Measurements from ENCODE around the gene CTXN2. TPM values are rescaled to one million over a fixed set of nuclear protein-coding genes. Genes with fewer than 3 reads are reported as not detected.

CTXN2 gene
- total and polyA plus RNA-seq, 3 donors from 2014 or later: 0.25 to 1.6 (median 1.0) TPM

DNA sequence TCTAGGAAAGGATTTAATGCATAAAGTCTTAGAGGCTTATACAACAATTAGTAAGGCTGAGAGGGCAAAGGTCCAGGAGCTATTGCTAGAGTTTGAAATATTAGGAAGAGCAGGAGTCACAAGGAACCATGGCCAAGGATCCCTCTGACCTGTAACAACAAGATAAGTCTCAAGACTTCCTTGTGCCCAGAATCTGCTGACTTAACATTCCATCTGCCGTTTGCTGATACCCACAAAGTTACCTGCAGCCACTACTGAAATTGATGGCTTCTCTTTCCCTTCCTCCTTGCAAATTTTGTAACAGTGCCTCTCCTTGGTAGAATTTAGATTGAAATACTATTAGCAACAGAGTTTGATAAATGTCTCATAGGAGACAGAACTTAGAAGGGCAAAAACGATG is 8.7 kb upstream of the CTXN2 start:
- Histone ChIP-seq H3K9me3 (no peaks in the 10 kb centered on the region), H3K4me3 (no peak overlapping the region), H3K27me3 (no peaks in the 10 kb centered on the region), H3K4me1 (no peaks in the 10 kb centered on the region), H3K36me3 (ENCODE audit: low read depth, missing control alignments) (no peaks in the 10 kb centered on the region), H3K27ac (no peak overlapping the region)
- TF ChIP-seq, protein P1, sequence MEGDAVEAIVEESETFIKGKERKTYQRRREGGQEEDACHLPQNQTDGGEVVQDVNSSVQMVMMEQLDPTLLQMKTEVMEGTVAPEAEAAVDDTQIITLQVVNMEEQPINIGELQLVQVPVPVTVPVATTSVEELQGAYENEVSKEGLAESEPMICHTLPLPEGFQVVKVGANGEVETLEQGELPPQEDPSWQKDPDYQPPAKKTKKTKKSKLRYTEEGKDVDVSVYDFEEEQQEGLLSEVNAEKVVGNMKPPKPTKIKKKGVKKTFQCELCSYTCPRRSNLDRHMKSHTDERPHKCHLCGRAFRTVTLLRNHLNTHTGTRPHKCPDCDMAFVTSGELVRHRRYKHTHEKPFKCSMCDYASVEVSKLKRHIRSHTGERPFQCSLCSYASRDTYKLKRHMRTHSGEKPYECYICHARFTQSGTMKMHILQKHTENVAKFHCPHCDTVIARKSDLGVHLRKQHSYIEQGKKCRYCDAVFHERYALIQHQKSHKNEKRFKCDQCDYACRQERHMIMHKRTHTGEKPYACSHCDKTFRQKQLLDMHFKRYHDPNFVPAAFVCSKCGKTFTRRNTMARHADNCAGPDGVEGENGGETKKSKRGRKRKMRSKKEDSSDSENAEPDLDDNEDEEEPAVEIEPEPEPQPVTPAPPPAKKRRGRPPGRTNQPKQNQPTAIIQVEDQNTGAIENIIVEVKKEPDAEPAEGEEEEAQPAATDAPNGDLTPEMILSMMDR (IDR thresholded peaks at IDR 0.05): no peak
- no peak for TF ChIP-seq POLR2A (IDR thresholded peaks at IDR 0.05)
- no peak for DNase-seq
- WGBS, 2 donors: 53 to 59% methylated on average over 2 of the region's 2 CpGs
- intact Hi-C loops (cut with DNase I; ENCODE audit: low total_unique reads): no loop called here

DNA sequence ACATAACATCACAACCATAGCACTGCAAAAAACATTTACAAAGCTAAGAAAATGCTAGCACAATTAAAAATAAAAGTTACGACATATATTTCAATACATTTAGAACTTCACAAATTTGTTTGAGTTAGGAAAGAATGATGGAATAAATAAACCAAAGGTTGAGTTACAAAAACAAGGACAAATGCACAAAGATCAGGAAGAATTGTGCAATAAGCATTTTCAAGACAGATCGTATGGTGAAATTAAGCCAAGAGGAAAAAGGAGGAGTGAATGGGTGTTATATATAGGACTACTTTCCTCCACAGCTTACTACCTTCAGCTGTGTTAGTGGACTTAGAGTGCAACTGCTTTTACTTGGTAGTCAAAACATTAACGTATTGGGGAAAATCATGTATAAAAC is 5.9 kb upstream of the CTXN2 start:
- H3K27ac ChIP-seq: no peak overlapping the region
- no peaks in the 10 kb centered on the region for H3K27me3 ChIP-seq
- whole genome bisulfite sequencing, 2 donors: 83% methylated on average over 3 of the region's 3 CpGs
- no peak for TF ChIP-seq POLR2A (IDR thresholded peaks at IDR 0.05)
- TF ChIP-seq, protein P1 (IDR thresholded peaks at IDR 0.05): no peak
- intact Hi-C loops (cut with DNase I; ENCODE audit: low total_unique reads): no loop called here
- no peak for DNase-seq
- no peaks in the 10 kb centered on the region for H3K9me3 ChIP-seq
- H3K4me3 ChIP-seq: no peak overlapping the region
- no peaks in the 10 kb centered on the region for H3K36me3 ChIP-seq (ENCODE audit: low read depth, missing control alignments)
- no peaks in the 10 kb centered on the region for H3K4me1 ChIP-seq

DNA sequence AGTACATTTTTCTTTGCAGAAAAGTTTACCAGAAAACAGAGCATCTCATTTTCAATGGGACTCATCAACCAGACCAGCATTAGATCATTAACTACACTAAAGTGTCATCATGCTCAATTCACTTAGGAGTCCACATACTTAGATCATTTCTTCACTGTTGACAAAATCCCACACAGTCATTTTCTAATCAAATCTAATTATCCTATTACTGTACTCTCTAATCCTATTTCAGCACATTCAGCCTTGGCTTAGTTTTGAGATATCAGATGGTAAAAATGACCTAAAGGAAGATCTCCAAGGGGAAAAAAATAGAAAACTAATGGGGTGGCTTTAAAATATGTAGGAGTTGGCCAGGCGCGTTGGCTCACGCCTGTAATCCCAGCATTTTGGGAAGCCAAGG is 5.2 kb upstream of the CTXN2 start:
- no peaks in the 10 kb centered on the region for H3K36me3 ChIP-seq (ENCODE audit: low read depth, missing control alignments)
- 91 to 97% methylated on average over 3 of the region's 3 CpGs for WGBS, 2 donors
- H3K9me3 ChIP-seq: no peaks in the 10 kb centered on the region
- no peaks in the 10 kb centered on the region for H3K27me3 ChIP-seq
- no peak overlapping the region for H3K27ac ChIP-seq
- no peak for DNase-seq
- H3K4me1 ChIP-seq: no peaks in the 10 kb centered on the region
- intact Hi-C loops (cut with DNase I; ENCODE audit: low total_unique reads): no loop called here
- TF ChIP-seq POLR2A (IDR thresholded peaks at IDR 0.05): no peak
- TF ChIP-seq, protein P1 (IDR thresholded peaks at IDR 0.05): no peak
- H3K4me3 ChIP-seq: no peak overlapping the region

DNA sequence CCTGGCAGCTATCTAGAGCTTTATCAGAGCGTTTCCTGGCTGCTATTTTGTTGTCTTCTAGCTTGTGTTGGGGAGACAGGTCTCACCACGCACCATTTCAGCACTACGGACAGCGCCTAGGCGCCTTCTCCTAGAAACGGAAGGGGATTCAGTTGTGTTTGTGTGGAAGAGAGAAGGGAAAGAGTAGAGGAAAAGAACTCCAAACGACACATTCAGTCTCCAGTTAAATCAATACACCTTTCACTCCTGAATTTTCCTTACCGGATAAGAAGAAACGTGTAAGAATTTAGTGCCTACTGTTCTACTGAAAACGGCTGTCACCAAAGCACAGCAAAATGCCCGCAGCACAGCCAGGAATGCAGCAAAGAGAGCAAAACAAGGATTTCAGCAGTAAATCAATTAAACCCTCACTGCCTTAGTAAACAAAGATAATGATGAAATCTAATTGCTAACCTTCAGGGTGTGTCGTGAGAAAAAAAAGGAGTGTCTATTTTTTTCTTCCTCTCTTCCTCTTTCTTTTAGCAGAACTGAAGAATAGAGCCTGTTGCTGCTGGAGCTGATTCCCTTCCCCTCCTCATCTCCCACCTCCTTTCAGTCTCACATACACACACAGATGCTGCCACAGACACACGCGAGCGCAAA is 412 bp upstream of the CTXN2 start:
- H3K36me3 ChIP-seq (ENCODE audit: low read depth, missing control alignments): no peaks in the 10 kb centered on the region
- no peaks in the 10 kb centered on the region for H3K9me3 ChIP-seq
- DNase-seq: peak; percentile 78
- H3K4me3 ChIP-seq: no peak overlapping the region
- H3K4me1 ChIP-seq: no peaks in the 10 kb centered on the region
- 2 to 4% methylated on average over 15 of the region's 15 CpGs for WGBS, 2 donors
- no peaks in the 10 kb centered on the region for H3K27me3 ChIP-seq
- no peak overlapping the region for H3K27ac ChIP-seq
- TF ChIP-seq POLR2A (IDR thresholded peaks at IDR 0.05): no peak
- TF ChIP-seq, protein P1 (IDR thresholded peaks at IDR 0.05): no peak
- intact Hi-C loops (cut with DNase I; ENCODE audit: low total_unique reads): no loop called here

DNA sequence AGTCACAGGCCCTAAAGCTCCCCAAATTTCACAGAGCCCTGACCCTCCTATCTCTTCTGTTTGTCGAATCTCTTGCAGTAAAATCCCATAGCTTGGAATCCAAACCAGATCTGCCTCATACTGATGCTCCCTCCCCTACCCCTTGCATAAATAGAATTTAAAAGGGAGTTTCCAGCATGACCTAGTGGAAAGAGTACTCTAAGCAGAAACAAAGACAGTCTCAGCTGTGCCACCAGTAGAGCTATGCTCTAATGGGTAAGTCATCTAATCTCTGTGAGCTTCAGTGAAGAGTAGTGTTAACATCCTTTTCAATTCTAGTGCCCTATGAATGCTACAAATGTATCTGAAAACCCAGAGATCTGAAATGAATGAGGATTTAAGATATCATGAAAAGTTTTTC is 10.6 kb downstream of the CTXN2 start:
- H3K36me3 ChIP-seq (ENCODE audit: low read depth, missing control alignments): no peaks in the 10 kb centered on the region
- WGBS, 2 donors: 88 to 90% methylated on average over 1 of the region's 1 CpG
- intact Hi-C loops (cut with DNase I; ENCODE audit: low total_unique reads): no loop called here

More for the DNA sequence above, 10.6 kb downstream of the CTXN2 start:
- H3K4me3 ChIP-seq: no peak overlapping the region
- no peak overlapping the region for H3K27ac ChIP-seq
- H3K27me3 ChIP-seq: no peaks in the 10 kb centered on the region
- no peak for DNase-seq
- H3K9me3 ChIP-seq: no peaks in the 10 kb centered on the region
- H3K4me1 ChIP-seq: no peaks in the 10 kb centered on the region
- TF ChIP-seq, protein P1 (IDR thresholded peaks at IDR 0.05): no peak
- no peak for TF ChIP-seq POLR2A (IDR thresholded peaks at IDR 0.05)
